GM10847 (cell line): ENCODE data around the gene CCDC178.

Source experiments
- POLR2A ChIP-seq: IDR thresholded peaks from 2 replicates; pipeline ENCODE4 v1.6.1; 2011; ENCODE audit not compliant: insufficient read length; ENCODE audit errors: extremely low read depth

Gene CCDC178

DNA sequence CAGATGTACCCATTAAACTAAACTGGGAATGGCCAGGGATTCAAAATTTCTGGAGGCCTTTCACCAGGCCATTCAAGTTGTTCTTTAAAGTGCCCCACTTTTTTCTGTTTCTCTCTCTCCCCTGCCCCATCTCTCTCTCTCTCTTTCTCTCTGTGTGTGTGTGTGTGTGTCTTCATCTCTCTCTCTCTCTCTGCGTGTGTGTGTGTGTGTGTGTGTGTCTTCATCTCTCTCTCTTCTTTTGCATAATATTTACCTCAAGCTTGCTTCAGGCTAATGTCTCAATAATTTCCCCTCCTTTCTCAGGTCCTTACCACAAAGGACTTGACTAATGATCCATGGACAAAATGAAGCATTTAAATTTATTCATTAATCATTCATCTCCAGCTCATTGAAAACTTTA is 503.5 kb downstream of the CCDC178 start:
- TF ChIP-seq POLR2A: no peak

DNA sequence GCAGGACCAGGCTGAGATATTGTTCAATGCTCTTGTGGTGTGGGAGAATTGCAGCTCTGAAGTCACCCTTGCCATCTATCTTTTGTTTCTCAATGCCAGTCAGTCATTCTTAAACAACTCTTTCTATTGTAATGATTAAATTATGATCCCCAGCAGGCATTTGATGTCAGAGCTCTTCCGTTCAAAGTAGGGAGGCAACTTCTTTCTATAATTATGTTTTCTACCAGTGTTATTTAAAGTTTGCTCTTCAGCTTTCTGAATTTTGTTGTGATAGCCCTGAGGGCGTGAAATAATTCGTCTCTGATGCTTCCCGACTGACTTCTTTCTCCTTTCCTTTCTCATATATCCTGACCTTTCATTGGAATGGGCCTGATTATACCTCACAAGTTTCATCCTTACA is 506.3 kb downstream of the CCDC178 start:
- TF ChIP-seq POLR2A: no peak

DNA sequence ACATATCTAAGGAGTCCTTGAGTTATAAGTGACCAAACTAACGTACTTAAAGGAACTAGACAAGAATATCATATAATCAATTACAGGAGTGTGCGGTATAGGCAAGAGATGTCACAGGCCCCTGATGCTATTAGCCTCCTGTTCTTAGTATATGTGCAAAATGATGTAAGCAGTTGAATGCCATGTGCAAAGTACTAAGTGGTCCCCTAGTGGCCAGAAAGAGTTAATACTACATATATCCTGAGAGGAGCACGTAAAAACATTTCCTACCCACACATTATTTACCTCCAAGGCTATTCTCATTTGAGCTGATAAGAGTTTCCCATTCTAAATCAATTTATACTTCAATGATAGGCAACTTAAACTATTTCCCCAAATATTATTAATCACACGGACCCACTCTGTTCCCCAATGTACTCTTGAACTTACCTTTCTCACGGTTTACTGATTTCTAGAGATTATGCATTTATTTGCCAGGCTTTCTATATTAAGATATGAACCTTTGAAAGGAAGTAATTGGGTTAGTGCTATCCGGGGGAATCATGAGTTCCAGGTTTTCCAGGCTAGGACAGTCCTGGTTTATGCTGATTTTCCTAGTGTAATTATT is 509.7 kb downstream of the CCDC178 start:
- TF ChIP-seq POLR2A: no peak

DNA sequence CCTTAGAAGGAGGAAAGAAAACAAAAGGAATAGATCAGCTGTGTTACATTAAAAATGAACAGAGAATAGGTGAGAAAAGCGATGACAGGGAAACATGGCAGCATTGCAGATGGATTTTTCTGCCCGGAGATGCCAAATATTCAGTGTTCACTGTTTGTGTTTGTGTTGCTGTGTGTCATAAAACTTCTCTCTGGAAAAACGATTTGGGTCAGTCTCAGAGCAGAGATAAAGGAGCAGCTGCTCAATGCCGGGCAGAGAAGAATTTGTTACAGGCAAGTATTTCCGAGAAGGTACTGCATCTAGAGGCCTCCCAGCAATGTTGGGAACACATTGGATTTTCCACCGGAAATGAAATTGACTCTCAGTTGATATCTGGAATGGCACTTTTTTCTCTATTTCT is 511.3 kb downstream of the CCDC178 start:
- no peak for TF ChIP-seq POLR2A

DNA sequence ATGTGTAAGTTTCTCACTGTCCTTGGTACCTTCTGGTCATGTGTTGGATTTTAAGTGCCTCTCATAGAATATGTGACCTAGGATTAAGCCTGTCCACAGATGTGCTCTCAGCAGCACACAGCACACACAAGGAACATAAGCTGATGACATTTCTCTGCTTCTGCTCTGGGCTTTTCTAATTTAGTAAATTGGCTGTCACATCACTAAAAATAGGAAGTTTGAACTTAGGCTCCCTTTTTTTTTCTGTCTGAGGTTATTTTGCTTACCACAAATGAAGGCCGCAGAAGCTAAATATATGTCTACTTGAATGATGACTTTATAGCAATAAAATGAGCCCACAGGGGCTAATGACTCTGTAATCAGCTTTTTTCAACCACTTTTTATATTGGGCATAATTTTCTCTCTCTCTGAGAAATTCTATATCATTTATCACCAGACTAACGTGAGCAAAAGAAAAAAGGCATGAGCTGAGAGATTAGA is 517.5 kb downstream of the CCDC178 start:
- no peak for TF ChIP-seq POLR2A

DNA sequence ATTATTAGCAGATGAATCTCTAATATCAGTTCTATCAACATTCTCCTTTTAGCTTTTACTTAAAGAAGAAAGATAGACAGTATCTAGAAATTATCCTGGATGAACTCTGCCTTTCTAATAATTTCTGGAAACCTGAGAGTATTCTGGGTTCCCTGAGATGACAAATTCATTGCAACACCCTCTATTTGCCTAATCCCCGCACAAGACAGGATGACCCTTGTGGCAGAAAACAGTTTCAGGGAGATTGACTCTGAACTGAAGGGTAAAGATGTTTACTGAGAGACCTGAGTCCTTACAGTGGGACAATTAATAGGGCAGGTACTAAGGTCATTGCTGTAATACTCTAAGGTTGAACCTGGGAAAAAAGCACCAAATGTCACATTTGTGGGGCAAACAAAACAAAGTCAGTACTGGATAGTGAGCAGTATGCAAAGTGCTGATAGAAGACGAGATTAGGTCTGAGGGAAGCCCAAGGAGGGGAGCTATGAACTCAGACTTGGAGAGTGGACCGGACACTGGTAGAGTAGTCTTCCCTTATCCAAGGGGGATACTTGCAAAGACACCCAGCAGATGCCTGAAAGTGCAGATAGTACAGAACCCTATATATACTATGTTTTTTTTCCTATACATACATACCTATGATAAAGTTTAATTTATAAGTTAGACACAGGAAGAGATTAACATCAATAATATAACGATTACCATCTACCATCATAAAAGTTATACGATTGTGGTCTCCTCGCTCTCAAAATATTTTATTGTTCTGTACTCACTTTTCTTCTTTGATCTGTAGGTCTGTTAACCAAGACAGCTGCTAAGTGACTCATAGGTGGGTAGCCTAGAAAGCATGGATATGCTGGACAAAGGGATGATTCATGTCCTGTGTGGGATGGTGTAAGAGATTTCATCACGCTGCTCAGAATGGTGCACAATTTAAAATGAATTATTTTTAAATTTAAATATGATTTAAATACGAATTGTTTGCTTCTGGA is 519.4 kb downstream of the CCDC178 start:
- no peak for TF ChIP-seq POLR2A

DNA sequence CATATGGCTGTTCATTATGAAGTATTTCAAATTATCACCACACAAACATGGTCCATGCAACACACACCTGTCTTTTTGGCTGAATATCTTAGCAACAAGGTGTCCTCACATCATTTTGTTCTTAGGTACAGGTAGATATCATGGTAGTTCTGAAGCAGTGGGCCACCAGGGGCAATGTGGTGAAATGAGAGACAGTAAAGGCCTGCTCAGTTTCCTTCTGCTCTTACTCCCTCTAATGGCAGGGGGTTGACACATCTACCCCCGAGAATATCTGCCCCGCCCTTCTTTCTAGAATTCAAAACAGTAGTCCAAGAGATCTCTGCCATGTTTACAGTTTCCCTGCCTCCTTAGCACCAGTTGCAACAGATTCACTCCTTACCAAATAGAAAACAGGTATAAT is 520.7 kb downstream of the CCDC178 start:
- TF ChIP-seq POLR2A: no peak

DNA sequence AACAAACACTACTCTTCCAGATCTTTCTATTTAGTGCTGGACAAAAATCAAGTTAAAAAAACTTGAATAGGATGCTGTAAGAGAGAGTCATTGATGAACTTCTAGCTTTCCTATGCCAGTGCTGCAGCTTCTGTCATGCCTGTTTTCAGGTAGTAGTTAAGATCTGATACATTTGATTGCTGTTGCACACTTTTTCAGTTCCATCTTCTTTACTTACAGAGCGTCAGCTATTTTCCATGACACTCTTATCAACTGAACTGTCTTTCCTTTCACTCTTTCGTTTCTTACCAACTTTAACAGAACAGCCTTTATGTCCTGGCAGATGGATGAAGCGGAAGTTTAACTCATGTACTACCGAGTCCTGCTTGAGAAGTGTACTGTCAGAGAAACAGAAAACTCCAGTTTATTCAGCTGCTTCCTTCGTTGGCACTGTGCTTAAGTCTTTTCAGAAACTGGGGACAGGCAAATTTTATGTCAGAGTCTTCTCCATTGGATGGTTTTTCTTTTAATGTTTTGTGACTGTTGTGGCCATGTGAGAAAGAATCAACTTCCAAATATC is 521.8 kb downstream of the CCDC178 start:
- TF ChIP-seq POLR2A: no peak

DNA sequence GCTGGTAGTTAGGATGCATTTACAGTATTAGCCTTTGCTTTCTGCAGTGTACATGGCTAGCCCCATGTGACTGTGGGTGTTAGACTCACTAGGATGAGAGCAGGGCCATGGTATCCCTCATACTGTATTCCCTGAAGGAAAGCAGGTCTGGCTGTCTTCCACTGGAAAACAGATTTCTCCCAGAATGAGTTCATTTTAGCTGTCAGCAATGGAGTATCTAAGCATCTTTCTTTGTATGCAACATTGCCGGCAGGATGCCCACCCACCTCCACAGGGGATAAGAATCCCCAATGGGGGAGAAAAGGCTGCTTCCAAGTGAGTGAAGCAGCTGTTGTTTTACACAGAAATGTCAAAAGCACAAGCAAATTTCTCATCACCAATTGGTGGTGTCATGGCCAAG is 525.0 kb downstream of the CCDC178 start:
- no peak for TF ChIP-seq POLR2A

DNA sequence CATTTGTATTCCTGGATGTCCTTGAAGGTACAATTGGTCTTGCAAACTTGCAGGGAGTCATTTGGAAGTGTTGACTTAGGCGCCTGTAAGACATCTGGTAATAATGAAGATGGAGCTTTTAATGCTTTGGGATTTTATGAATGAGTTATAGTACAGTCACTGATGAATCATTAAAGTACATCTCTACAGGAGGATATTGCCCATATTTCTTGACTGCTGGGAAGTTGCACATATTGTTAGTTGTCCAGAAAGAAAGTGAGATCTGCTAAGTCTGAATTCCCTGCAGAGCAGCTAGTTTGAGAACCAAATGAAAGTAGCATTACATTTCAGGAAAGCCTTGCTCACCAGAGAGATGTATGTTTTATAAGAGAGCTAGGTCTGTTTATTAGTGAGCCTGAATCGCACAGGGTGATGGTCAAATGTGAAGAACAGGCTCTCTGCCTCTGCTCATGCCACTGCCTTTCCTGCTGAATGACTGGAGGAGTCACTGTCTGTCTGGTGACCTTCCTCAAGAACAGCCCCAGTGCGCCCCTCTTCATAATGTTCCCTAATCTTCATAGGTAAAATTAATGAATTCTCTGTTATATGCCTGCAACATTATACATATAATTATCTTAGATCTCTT is 528.7 kb downstream of the CCDC178 start:
- no peak for TF ChIP-seq POLR2A

DNA sequence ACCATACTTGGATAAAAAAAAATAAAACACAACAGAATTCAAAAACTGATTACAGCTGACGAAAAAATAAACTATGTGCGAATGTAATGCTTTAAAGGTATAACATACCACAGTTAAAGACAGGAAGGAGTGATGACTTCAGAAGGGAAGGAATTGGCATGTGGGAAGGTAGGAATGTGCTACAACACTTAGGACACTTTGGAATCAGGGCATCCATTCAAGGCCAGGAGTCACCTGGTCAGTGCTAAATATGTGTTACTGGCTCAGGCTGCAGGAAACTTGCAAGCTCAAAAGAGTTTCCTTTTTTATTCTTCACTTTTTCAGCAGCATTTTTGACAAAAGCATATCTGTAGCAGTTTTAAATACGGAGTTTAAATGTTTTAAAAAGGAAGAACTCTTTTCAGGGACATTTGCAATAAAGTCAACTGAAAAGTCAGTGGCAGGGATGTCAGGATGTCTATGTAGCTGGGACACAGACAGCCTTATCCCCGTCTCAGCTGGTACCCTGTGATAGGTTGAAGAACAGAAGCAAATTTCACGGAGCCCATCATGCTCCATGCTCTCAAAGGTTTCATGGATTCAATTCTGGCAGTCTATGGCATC is 529.7 kb downstream of the CCDC178 start:
- TF ChIP-seq POLR2A: no peak

DNA sequence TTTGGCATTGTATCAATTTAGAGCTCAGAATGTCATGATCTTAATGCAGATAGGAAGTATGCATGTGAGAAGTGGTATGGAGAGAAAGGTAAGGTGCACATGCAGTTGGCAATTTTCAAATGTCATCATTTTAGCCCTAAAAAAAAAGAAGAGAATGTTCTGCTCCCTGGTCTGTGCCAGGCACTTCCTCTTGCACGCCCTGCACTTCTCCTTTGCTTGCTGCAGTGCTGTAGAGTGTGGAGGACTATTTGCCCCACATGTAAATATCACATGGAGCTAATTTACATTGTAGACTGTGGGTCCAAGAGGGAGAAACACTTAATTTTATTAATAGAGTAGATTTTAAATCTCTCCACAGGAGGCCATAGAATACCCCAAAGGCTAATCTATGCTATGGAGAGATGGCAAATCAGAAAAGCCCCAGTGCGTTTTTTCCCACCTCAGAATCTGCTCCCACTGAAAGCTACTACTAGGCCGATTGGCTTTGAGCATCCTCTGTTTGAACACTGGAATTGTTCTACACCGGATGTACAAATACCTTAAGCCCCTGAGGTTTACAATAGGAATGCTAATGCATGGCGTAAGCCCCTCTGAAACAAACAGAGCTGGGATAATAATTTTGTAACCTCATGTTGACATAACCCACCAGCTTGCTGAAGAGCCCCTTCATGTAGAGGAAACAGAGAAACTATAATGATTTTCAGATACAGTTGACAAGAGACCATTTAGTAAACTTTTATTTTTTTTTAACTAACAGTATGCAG is 530.5 kb downstream of the CCDC178 start:
- no peak for TF ChIP-seq POLR2A

DNA sequence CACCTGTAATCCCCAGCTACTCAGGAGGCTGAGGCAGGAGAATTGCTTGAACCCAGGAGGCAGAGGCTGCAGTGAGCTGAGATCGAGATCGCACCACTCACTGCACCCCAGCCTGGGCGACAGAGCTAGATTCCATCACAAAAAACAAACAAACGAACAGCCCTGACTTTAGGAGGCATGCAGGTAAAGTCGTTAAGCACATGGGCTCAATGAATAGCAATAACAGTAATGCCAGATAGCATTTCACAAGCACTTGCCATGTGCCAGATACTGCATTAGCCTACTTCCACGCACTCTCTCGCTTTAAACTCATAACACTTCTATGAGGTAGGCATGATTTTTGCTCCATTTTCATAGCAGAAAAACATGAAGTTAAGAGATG is 532.1 kb downstream of the CCDC178 start:
- no peak for TF ChIP-seq POLR2A

DNA sequence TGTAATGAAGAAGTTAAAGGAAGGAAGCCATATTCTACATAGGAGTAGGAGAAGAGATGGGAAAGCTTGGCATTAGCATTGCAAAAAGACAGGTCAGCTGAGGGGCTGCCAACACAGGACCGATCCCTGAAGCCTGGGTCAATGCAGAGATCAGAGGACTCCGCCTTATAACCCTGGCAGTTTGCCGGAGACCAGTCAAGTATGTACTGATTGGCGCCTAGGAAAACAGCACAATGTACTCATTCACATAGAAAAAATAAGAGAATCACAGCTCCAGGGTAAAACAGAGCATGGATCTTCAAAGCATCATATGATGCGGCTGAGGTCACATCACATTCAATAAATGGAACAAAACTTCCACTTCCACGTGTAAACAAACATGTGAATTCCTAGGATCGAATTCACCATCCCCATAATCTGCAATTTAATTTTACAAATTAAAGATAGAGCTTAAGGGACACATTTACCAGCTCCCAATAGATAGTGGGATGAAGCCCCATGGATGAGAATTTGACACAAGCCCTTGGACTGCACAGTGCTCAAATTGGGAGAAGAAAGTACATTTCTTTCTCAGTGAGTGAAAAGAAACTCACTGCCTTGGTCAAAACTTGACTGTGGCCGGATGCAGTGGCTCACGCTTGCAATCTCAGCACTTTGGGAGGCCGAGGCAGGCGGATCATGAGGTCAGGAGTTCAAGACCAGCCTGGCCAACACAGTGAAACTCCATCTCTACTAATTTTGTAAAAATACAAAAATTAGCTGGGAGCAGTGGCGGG is 532.7 kb downstream of the CCDC178 start:
- TF ChIP-seq POLR2A: no peak
